HG03565 (cell line): ENCODE measurements around the gene REV3L.
"Not testable (repeated sequence)": the region's sequence is repeated elsewhere in the genome, so short reads cannot be mapped to it uniquely, and the experiment has no call there.

Experiments
- ATAC-seq: cut with Tn5 transposase; IDR thresholded peaks from one replicate; pipeline ENCODE4 v1.9.1; 2021; ENCODE audit warnings: mild to moderate bottlenecking, moderate library complexity; ENCODE audit not compliant: unreplicated experiment

The REV3L gene

DNA sequence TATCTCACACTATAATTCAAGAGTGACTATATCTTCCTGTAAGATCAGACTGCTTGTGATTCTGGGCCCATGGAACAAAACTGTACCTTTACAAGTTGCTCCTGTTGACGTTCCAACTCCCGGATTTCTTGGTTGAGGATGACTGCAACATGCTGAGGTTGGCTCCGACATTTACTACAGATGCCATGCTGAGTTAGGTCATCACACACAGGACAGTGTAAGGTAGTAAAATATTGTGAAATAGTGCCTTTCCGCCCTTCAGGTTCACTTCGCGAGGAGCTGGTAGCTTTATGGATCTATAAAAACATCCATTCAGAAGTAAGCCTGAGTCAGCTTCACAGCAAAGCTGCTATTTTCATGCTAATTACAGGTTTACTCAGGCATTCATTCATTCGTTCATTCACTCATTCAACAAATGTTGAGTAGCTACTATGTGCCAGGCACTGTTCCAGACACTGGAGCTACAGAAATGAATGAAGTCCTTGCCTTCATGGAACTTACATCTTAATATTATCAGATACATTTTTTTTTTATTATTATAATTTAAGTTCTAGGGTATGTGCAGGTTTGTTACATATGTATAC lies 175.7 kb downstream of the REV3L start:
- ATAC-seq: no peak

DNA sequence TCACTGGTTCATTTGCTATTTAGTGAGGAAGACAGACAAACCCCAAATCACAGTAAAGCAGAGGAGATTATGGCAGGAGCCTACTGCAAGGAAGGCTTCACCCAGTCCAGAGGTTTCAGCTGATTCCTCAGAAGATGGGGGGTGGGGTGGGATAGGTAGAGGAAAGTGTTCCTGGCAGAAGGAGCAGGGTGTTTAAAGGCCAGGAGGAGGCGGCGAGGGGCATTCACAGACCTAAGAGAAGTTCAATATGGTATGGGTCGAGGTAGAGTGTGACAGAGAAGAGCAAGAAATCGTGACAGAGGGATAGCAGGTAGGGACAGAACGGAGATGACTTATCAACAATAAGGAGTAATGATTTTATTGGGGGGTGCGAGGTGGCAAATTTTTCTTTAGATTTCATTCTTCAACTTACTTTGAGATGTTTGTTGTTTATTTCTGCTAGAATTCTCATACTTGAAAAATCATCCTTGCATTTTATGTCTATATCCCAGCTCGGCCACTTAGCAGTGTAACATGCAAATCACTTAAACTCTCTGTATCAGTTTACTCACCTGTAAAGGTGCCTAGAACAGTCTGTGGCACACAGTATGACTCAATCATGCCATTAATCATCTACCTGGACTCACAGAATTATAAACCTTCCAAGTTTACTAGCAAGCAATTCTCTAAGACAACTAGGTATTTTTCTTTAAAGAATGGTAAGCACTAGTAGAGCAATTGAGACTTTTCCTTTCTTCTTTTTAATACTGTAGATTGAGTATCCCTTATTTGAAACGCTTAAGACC lies 176.7 kb downstream of the REV3L start:
- ATAC-seq: no peak

DNA sequence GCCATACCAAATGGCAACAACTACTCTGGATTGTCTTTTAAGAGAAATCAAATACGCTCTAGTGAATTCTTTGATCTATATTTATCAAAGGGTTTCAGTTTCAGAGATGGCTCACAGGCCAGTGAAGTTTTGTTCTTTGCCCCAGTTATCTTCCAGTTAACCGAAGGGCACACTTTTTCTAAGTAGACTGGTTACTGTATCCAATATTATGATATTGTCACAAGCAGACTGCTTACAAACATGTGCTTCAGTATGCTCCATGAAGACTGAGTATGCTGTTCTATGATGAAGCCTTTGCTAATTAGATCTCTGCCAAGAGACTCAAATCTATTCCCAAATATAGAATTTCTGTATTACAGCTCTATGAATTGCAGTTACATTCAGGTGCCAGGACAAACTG lies 181.1 kb downstream of the REV3L start:
- peak; percentile 50 for ATAC-seq

DNA sequence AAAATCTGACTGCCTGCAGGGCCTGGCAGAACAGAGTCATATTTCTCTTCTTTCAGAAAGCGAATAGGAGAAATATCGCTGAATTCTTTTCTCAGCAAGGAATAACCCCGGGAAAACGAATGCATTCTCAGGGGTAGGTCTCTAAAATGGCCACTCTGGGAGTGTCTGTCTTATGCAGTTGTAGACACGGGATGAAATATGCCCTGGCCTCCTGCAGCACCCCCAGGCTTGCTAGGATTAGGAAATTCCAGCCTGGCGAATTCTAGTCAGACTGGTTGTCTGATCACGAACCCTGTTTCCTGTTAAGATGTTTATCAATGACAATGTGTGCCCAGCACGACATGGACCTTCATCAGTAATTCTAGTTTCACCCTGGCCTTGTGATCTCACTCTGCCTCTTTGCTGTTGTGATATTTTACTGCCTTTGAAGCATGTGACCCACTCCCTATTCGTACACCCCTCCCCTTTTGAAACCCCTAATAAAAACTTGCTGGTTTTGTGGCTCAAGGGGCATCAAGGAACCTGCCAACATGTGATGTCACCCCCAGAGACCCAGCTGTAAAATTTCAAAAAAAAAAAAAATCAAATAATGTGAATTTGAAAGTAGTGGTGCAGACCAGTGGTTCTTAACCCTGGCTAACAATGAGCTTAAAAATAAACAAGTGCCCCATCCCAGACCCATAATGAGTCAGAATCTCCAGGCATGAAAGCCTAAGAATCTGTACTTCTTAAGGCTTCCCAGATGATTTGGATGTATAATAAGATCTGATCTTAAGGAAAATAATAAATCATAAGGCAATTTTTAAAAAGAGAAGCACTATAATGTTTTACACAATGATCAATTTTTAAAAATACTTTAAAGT lies 181.8 kb downstream of the REV3L start:
- not testable (repeated sequence) for ATAC-seq

DNA sequence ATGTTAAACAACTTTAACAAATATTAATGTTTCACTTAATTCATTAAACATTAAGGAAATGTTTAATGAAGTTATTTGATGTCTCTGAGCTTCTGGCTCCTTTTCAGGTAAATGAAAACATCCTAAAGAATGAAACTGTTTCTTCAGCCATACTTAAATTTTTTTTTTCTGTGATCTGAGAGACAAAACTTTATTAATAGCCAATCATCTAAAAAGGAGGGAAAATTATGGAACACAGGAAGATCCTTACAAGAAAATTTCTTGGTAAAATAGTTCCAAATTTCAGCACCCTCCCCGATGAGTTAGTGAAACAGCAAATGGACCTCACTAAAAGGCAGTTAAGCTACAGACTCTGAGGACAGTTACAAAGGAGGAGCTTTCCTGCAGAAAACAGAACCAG lies 185.2 kb downstream of the REV3L start:
- ATAC-seq: no peak

DNA sequence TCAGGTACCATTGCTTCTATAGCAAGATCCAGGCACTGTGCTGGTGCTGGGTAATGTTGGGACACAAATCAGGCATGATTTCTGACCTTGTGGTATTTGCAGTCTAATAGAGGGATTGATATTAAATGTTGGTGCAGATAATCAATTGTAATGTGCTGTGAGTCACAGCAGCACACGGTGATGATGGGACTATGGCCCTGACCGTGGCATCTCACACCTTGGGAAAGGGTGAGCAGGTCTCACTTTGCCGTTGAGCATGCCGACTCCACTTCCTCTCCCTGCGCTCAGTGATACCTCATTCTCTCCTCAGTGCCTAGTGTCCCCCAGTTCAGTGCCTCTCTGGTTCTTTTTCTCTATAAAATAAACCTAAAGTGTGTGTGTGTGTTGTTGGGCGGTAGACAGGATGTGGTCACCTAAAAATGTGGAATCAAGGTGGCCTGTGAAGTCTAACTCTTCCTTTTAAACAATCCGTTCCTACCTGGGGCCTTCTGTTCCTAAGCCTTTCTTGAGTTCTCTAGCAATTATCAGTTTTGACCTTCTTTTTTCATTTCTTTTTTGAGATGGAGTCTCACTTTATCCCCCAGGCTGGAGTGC lies 188.5 kb downstream of the REV3L start:
- no peak for ATAC-seq

DNA sequence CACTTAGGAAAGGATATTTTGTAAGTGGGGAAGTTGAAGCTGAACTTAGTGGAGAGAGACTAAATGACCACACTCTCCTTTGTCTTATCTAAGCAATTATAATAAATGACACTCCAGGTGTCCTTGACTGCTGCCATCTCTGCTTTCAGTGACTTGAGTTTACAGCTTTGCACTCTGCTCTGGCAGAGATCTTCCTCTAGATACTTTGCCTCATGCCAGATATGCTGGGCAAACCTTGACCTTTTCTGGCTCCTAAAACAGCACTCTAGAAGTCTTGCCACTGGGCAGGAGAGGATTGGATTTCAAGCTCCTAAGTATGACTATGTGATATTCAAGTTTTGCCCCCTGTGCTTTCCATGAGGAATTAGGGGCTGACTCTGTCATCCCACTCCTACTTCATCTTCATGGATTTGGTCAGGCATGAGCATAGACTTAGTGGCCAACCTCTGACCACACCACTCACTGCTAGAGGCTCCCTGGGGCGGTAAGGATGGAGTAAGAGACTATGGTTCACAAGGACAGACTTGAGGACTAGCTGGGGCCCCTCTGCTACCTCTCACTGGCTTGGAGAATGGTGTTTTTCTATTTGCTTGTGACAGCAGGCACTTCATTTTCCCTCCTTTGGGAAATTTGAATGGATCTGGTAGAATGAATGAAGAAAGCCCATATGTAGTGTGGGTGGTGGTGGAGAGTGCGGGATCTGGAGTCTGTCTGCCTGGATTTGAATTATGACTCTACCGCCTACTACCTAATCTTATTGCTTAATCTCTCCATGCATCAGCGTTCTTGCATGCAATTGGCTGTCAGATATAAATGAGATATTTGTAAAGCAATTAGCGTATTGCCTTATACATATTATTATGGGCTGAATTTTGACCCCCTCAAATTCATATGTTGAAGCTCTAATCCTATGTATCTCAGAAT lies 191.4 kb downstream of the REV3L start:
- ATAC-seq: peak; percentile 9

DNA sequence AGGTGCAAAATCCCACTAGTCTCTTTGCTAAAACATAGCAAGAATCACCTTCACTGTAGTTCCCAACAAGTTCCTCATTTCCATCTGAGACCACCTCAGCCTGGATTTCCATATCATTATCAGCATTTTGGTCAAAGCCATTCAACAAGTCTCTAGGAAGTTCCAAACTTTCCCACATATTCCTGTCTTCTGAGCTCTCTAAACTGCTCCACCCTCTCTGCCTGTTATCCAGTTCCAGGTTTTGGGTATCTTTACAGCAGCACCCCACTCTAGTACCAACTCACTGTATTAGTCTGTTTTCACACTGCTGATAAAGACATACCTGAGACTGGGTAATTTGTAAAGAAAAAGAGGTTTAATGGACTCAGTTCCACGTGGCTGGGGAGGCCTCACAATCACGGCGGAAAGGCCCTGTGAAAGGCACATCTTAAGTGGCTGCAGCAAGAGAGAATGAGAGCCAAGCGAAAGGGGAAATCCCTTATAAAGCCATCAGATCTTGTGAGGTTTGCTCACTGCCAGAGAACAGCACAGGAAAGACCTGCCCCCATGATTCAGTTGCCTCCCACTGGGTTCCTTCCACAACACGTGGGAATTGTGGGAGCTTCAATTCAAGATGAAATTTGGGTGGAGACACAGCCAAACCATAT lies 192.2 kb downstream of the REV3L start:
- peak; percentile 87 for ATAC-seq

DNA sequence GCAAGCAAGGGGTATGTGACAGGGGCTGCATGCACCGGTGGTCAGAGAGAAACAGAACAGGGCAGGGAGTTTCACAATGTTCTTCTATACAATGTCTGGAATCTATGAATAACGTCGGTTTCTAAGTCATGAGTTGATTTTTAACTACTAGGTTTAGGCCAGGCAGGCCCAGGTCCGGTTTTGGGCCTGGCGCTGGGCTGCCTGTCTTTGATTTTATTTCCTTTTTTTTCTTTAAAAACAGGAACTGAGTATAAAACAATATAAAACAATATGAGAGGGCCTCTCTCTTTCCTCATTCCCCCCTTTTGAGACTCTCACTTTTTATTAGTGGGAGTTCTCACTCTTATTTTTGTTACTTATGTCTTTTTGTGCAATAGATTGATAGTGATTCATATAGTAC lies 198.7 kb downstream of the REV3L start:
- ATAC-seq: not testable (repeated sequence)

DNA sequence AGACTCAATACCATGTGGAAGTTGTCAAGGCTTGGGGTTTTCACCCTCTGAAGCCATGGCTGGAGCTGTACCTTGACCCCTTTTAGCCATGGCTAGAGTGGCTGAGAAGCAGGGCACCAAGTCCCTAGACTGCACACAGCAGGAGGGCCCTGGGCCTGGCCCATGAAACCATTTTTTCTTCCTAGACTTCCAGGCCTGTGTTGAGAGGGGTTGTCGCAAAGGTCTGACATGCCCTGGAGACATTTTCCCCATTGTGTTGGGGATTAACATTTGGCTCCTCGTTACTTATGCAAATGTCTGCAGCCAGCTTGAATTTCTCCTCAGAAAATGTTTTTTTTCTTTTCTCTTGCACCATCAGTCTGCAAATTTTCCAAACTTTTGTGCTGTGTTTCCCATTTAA lies 199.3 kb downstream of the REV3L start:
- ATAC-seq: no peak

DNA sequence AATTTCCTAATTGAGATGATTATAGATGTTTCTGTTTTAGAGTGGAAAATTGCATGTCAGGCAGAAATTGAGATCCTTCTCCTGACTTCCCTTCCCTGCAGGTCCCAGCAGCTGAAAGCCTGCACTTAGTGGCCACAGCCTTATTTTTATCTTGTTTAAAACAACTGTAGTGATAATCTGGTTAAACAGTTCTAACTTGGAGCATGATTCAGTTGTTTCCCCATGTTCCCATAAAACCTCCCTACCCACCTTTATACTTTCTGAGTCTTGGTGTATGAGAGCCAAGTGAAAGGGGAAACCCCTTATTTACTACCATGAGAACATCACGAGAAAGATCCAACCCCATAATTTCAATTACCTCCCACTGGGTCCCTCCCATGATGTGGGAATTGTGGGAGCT lies 200.5 kb downstream of the REV3L start:
- no peak for ATAC-seq

DNA sequence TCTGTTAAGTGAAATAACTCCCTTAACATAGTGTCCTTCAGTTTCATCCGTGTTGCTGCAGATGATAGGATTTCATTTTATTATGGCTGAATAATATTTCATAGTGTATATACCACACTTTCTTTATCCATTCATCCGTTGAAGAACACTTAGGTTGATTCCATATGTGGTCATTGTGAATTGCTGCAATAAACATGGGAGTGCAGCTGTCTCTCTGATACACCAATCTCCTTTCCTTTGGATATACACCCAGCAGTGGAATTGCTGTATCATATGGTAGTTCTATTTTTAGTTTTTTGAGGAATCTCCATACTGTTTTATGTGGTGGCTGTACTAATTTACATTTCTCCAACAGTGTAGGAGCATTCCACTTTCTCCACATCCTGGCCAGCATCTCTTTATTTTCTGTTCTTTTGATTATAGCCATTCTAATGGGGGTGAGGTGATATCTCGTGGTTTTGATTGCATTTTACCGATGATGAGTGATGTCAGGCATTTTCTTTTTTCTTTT lies 202.5 kb downstream of the REV3L start:
- ATAC-seq: no peak

DNA sequence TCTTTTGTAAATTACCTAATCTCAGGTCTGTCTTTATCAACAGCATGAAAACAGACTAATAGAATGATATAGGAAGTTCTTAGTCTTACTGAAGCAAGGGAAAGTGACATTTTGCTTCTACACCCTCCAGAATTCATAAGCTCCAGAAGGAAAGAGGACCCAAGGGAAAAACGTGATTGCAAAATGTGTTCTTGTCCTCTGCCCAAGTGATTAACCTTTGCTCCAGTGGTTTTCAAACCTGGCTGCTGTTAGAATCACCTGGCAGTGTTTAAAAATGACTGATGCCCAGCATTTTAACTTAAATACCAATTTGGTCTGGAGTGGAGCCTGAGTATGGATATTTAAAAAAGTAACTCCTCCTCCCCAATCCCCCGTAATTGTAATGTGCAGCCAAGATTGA lies 204.3 kb downstream of the REV3L start:
- ATAC-seq: no peak

DNA sequence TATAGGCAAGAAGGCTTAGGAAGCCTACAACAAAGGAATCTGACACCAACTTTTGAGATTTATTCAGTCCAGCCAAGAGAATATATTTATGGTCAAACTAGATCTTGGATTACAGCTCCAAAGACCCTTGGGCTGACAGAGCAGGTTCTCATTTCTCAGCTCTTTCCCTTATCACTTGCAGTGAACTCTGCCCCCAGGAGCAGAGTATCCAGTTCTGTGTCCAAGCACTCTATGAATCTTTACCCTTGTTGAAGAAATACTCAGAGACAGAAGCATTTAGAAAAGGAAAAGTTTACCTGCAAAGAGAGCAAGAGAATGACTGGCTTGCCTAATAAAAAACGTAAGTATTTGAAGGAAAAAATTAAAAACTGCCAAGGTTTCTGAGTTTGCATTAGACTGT lies 205.2 kb downstream of the REV3L start:
- no peak for ATAC-seq

DNA sequence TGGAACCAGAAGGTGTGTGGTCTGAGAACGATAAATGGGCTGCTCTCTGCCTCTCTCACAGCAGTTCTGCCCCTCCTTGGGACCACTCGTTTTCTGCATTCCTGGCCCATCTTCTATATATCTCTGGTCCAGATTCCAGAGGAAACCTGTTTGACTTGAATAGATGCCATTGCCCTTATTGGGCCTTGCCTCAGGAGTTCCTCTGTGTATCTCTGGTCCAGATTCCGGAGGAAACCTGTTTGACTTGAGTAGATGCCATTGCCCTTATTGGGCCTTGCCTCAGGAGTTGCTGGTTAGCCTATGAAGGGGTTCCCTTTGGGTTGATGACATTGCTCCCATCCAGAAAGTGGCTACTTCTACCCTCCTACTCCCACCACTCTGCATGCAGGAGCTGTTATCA lies 206.3 kb downstream of the REV3L start:
- no peak for ATAC-seq

DNA sequence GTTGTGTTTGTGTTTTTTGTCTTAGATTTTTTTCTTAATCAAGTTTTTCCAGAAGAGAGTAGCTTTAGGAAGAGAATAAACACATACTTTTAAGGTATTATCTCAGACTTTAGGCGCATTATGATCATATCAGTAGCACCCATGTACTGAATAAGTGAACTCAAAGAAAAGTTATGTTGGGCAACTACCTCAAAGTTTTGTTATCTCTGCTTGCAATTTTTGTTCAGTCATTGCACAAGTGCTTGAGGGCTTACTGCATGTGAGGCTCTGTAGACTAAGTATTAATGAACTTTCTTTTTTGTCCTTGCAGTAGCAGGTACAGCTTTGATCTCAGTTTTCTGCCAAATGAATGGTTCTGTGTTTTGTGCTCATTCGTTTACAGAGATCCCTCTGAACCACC lies 206.7 kb downstream of the REV3L start:
- no peak for ATAC-seq

DNA sequence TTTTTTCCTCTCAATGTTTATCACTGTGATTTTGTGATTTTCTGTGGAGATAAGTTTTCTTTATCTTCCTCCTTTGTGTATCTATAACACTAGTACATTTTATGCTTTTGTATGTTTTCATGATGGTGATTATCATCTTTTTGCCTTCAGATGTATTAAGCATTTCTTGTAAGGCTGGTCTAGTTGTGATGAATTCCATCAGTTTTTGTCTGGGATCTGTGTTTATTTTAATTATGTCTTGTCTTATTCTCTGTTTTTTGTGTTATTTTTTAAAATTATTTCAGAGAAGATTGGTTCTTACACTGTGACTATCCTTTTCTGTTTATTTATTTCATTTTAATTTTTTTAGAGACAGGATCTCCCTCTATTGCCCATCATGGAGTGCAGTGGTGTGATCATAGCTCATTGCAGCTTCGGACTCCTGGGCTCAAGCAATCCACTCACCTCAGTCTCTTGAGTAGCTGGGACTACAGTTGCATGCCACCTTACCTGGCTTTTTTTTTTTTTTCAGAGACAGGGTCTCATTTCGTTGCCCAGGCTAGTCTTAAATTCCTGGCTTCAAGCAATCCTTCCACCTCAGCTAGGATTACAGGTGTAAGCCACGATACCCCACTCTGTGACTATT lies 208.3 kb downstream of the REV3L start:
- no peak for ATAC-seq

DNA sequence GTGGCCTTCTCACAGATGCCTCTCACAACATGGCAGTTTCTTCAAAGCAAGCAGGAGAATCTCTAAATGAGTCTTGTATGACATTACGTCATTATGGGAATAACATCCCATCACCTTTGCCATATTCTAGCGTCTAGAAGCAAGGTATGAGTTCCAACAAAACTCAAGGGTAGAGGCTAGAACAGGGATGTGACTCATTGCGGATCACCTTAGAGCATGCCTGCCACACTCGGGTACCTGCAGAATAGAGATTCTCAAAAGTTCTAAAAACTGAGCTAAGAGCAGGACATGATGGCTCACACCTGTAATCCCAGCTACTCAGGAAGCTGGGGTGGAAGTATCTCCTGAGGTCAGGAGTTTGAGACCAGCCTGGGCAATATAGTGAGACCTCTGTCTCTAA lies 212.9 kb downstream of the REV3L start:
- ATAC-seq: no peak

DNA sequence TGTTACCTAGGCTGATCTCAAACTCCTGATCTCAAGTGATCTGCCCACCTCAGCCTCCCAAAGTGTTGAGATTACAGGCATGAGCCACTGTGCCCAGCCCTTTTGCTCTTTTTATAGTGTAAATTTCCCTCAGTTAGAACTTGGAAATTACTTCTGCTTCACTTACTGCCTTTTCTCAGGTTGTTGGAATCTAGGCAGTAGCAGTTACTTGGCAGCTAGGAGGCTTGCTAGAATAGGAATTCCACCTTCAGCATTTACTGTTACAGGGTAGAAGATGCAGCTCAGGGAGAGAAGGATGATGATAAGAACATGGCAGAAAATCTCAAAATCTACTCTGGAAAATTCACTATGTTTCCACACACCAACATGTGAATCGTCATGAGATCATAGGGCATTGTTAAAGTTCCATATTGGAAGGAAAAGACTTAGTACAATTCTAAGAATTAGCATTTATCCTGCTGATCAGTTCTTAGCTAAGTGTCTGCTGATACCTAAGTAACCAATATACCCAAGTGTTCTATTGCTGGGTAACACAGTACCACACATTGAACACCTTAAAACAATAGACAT lies 213.5 kb downstream of the REV3L start:
- ATAC-seq: no peak
